ENCODE results near the gene ADSS1. TPM values are rescaled to one million over a fixed set of nuclear protein-coding genes. Genes with fewer than 3 reads are reported as not detected.

The ADSS1 gene
- total RNA-seq, 1 experiment from 2014 or later: 9.9 TPM

DNA sequence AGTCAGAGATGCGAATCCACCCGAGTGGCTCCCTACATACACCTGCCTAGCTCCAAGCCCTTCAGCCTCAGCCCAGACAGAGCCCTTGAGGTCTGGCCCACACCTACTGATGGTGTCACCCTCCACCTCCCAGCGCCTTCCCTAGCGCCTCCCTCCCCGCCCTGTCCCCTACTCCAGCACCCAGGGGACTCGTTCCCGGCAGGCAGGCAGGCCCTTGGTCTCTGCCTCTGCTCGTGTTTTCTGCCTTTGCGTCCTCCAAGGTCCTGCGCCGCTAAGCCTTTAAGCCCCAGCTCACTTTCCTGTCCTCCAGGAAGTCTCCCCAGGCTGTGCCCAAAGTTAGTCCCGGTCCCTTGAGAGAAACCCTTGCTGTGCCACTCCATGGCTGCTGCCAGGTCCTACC is 21.9 kb upstream of the ADSS1 start:
- CTCF ChIA-PET: no interaction called here
- no peak for ATAC-seq
- peaks cover 7 to 18% of the 10 kb centered on the region in 2 experiments for H3K4me1 ChIP-seq (ENCODE audit: control insufficient read depth in 1 of 2, insufficient read depth in 2 of 2, low read length in 2 of 2)
- RAD21 ChIA-PET (ENCODE audit: low non-redundant PET in 1 of 2, low total read pairs in 2 of 2, uncharacterized antibody in 2 of 2, unreplicated experiment in 2 of 2): no interaction called here
- H3K9me3 ChIP-seq (ENCODE audit: control insufficient read depth in 1 of 2, insufficient read depth in 1 of 2, low read depth in 1 of 2, low read length in 2 of 2): no peaks in the 10 kb centered on the region
- no peak overlapping the region for H3K9ac ChIP-seq (ENCODE audit: low read length)
- no peaks in the 10 kb centered on the region for H3K9me2 ChIP-seq (ENCODE audit: insufficient read depth)
- H3K27me3 ChIP-seq (ENCODE audit: insufficient read depth, low read length): no peaks in the 10 kb centered on the region
- peaks cover 15 to 22% of the 10 kb centered on the region in 2 experiments; a peak in 3 of 4 replicates for H3K36me3 ChIP-seq (ENCODE audit: control insufficient read depth in 1 of 2, insufficient read depth in 2 of 2, low read length in 2 of 2)
- TF ChIP-seq POLR2AphosphoS5 (IDR thresholded peaks at IDR 0.05; ENCODE audit: low read depth, low read length): no peak
- TF ChIP-seq, protein P1, sequence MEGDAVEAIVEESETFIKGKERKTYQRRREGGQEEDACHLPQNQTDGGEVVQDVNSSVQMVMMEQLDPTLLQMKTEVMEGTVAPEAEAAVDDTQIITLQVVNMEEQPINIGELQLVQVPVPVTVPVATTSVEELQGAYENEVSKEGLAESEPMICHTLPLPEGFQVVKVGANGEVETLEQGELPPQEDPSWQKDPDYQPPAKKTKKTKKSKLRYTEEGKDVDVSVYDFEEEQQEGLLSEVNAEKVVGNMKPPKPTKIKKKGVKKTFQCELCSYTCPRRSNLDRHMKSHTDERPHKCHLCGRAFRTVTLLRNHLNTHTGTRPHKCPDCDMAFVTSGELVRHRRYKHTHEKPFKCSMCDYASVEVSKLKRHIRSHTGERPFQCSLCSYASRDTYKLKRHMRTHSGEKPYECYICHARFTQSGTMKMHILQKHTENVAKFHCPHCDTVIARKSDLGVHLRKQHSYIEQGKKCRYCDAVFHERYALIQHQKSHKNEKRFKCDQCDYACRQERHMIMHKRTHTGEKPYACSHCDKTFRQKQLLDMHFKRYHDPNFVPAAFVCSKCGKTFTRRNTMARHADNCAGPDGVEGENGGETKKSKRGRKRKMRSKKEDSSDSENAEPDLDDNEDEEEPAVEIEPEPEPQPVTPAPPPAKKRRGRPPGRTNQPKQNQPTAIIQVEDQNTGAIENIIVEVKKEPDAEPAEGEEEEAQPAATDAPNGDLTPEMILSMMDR (IDR thresholded peaks at IDR 0.05 in 2 of 3, conservative IDR thresholded peaks at IDR 0.05 in 1 of 3; ENCODE audit: borderline replicate concordance in 1 of 3, insufficient read depth in 1 of 3, low read depth in 2 of 3, low read length in 2 of 3): no peak
- no peak for TF ChIP-seq JUND (IDR thresholded peaks at IDR 0.05)
- no peak for TF ChIP-seq YY1 (IDR thresholded peaks at IDR 0.05; ENCODE audit: extremely low read depth, insufficient replicate concordance, low read depth, low read length)
- TF ChIP-seq EZH2phosphoT487 (IDR thresholded peaks at IDR 0.05; ENCODE audit: borderline replicate concordance): no peak
- TF ChIP-seq ZNF274 (IDR thresholded peaks at IDR 0.05; ENCODE audit: low read depth, low read length): no peak
- TF ChIP-seq SP1 (IDR thresholded peaks at IDR 0.05; ENCODE audit: low read depth): no peak
- TF ChIP-seq CEBPB (IDR thresholded peaks at IDR 0.05; ENCODE audit: low read depth): no peak
- intact Hi-C loops (cut with micrococcal nuclease): no loop called here
- H4K20me1 ChIP-seq (ENCODE audit: insufficient read depth): no peaks in the 10 kb centered on the region
- H3K4me3 ChIP-seq (replicated peaks in 1 of 2; ENCODE audit: low read depth in 1 of 2, low read length in 2 of 2): no peak overlapping the region
- no peak overlapping the region for H2AFZ ChIP-seq (ENCODE audit: low read depth, low read length, poor library complexity, severe bottlenecking)
- BruUV-seq (replicated peaks): no TSS peak
- no peak overlapping the region for H3K4me2 ChIP-seq (ENCODE audit: low read length)
- peaks cover 36% of the 10 kb centered on the region for H3K79me2 ChIP-seq (ENCODE audit: insufficient read depth, low read length)
- no peak for DNase-seq (ENCODE audit: low read depth, low spot score)
- POLR2A ChIA-PET: no interaction called here
- H3K27ac ChIP-seq (ENCODE audit: low read depth, low read length): no peak overlapping the region

DNA sequence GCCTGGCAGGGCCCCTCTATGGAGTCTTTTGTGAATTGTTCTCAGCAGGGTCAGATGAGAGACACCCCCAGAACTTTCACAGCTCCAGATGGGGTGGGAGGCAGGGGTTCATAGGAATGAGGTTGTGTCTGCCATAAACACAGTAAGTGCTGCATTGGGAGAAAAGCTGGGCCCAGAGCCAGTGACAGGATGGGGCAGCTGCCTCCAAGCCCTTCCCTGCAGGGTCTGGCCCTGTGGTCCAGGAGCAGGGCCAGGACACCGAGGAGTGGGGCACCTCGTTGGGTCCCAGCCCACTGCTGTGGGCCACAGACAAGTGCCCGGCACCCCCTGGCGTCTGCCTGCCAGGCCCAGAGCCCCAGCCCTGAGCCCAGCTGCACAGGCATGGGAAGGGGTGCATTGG is 21.4 kb upstream of the ADSS1 start:
- H3K79me2 ChIP-seq (ENCODE audit: insufficient read depth, low read length): peaks cover 30% of the 10 kb centered on the region
- intact Hi-C loops (cut with micrococcal nuclease): no loop called here
- H3K9me3 ChIP-seq (ENCODE audit: control insufficient read depth in 1 of 2, insufficient read depth in 1 of 2, low read depth in 1 of 2, low read length in 2 of 2): no peaks in the 10 kb centered on the region
- H3K27ac ChIP-seq (ENCODE audit: low read depth, low read length): no peak overlapping the region
- BruUV-seq (replicated peaks): no TSS peak
- TF ChIP-seq CBX3 (IDR thresholded peaks at IDR 0.05; ENCODE audit: low read depth) (no peak), POLR2AphosphoS5 (IDR thresholded peaks at IDR 0.05; ENCODE audit: low read depth, low read length) (no peak), ELF1 (IDR thresholded peaks at IDR 0.05; ENCODE audit: borderline replicate concordance, low read depth) (no peak), POLR2A (IDR thresholded peaks at IDR 0.05; ENCODE audit: borderline replicate concordance, extremely low read depth, insufficient read depth, insufficient read length) (no peak), RAD21 (IDR thresholded peaks at IDR 0.05; ENCODE audit: low read depth) (no peak), ZFX (IDR thresholded peaks at IDR 0.05) (no peak)
- ChIA-PET CTCF (no interaction called here), RAD21 (ENCODE audit: low non-redundant PET in 1 of 2, low total read pairs in 2 of 2, uncharacterized antibody in 2 of 2, unreplicated experiment in 2 of 2) (no interaction called here), POLR2A (no interaction called here)
- no peak overlapping the region for H3K9ac ChIP-seq (ENCODE audit: low read length)
- peaks cover 3 to 14% of the 10 kb centered on the region in 2 experiments; a peak in 3 of 4 replicates for H3K4me1 ChIP-seq (ENCODE audit: control insufficient read depth in 1 of 2, insufficient read depth in 2 of 2, low read length in 2 of 2)
- H3K9me2 ChIP-seq (ENCODE audit: insufficient read depth): no peaks in the 10 kb centered on the region
- DNase-seq (ENCODE audit: low read depth, low spot score) (no peak), ATAC-seq (no peak)
- H3K27me3 ChIP-seq (ENCODE audit: insufficient read depth, low read length): no peaks in the 10 kb centered on the region
- H3K4me3 ChIP-seq (replicated peaks in 1 of 2; ENCODE audit: low read depth in 1 of 2, low read length in 2 of 2): no peak overlapping the region
- H3K36me3 ChIP-seq (ENCODE audit: control insufficient read depth in 1 of 2, insufficient read depth in 2 of 2, low read length in 2 of 2): peaks cover 15 to 19% of the 10 kb centered on the region in 2 experiments; a peak in 3 of 4 replicates
- H3K4me2 ChIP-seq (ENCODE audit: low read length): no peak overlapping the region
- H4K20me1 ChIP-seq (ENCODE audit: insufficient read depth): no peaks in the 10 kb centered on the region
- no peak overlapping the region for H2AFZ ChIP-seq (ENCODE audit: low read depth, low read length, poor library complexity, severe bottlenecking)
